CD4-positive, alpha-beta T cell treated with Interleukin-4 for 1 hour (primary cell): ENCODE data around the gene VIPR1.

ENCODE experiments used
- DNase-seq, 2 donors: peaks; one replicate each; pipeline ENCODE4 v3.0.0-alpha.2; 2020 to 2022

The VIPR1 gene, protein sequence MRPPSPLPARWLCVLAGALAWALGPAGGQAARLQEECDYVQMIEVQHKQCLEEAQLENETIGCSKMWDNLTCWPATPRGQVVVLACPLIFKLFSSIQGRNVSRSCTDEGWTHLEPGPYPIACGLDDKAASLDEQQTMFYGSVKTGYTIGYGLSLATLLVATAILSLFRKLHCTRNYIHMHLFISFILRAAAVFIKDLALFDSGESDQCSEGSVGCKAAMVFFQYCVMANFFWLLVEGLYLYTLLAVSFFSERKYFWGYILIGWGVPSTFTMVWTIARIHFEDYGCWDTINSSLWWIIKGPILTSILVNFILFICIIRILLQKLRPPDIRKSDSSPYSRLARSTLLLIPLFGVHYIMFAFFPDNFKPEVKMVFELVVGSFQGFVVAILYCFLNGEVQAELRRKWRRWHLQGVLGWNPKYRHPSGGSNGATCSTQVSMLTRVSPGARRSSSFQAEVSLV

DNA sequence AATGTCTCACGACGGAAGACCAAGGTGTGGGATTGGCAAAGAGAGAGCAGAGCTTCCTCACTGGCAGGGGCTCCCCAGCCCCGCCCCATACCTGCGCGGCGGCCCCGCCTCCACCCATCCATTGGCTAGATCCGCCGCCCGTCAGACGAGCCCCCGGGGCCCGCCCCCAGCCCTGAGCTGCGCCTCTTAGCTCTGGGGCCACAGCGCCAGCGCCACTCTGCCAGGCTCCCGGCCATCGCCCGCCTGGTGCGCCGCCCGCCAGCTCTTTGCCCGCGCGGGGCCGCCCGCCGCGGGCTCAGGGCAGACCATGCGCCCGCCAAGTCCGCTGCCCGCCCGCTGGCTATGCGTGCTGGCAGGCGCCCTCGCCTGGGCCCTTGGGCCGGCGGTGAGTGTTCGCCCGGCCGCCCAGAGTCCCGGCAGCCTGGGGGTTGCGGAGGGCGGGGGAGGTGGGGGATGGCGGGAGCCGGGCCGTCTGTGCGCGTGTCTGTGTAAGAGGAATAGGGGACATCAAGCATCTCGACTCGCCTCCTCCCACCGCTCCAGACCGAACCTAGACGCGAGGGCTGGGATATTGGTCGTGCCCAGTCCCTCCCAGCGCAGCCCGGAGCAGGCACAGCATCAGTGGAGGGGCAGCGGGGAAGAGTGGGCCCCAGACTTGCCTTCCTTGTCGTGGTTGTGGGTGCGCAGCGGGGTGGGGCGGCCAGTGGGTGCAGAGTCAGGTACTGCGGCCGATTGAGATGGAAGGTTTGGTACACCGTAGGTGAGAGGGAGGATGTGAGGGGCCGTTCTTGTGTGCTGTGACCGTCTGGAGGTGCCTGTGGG, at the start of gene VIPR1:
VIPR1 (plus strand) TSS at position 215 of the 822 bp plus-strand sequence; CDS start at position 308, 93 bp downstream.
- DNase-seq: peak; percentile 91 to 94

DNA sequence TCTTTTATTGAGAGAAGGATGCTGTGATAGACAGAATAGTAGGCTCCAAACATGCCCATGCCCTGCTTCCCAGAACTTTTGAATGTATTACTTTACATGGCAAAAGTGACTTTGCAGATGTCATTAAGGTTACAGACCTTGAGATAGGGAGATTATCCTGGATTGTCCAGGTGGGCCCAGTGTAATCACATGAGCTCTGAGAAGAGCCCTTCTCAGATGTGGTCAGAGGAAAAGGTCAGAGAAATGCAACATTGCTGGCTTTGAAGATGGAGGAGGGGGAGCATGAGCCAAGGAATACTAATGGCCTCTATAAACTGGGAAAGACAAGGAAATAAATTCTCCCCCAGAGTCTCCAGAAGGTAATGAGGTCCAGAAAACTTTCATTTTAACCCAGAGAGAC, 46.2 kb upstream of the VIPR1 start:
- DNase-seq: no peak

DNA sequence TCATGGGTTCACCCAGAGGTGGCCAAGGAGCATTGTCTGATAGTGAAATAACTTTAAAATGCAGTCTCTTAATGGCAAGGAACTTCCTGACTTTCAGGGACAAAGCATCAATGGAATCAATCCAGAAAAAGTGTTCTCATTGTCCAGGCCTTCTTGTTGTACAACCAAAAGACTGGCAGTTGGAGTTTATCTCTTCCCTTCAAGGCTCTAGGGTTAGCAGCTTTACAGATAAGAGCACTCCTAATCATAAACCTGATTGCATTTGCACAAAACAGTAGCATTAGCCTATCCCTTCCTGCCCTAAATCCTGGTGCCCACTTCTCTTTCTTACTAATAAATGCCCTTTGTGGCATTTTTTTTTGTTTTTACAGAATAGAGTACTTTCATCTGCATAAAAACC, 43.3 kb upstream of the VIPR1 start:
- DNase-seq: no peak

GRCh38 chr3:42461762-42462161, 40.7 kb upstream of the VIPR1 start:
- DNase-seq: no peak

- no peak for DNase-seq
Observed at GRCh38 chr3:42463093-42463492, 39.4 kb upstream of the VIPR1 start.

GRCh38 chr3:42468111-42468510, 34.3 kb upstream of the VIPR1 start:
- DNase-seq: no peak

GRCh38 chr3:42472555-42472954, 29.9 kb upstream of the VIPR1 start:
- no peak for DNase-seq

DNA sequence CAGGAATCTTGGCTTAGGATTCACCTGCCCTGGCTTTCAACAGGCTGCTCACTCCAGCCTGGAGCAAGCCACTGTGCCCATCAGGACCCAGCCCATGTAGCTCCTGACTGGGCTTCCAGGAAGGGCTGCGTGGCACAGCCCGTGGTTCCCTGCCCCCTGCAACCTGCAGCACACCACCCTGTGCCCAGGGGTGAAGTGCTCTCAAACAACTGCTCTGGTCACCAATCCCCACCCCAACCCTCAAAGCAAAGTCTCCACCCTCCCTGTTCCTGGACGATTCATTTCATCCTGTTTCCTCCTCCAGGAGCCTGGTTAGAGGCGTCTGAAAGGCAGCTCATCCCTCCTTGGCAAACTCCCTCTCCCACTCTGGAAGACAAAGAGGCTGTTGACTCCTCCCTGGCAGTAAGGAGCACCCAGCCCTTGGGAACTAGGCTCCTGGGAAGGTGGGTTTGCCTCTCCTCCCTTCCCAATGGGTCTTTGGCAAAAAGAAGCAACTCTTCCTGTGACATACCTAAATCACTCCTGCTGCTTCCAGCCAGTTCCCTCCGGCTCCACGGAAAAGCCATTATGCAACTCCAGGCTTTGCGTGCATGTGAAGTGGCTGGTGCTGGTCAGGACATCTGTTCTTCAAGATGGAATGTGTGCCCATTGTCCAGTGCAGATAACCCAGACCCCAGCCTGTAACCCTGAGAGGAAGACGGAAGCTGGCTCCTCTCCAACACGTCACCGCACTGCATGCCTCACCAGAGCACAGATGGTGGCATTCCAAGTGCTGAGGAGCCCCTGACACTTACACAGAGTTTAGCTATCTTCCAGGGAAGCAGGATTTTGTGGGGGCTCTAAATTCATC, 29.1 kb upstream of the VIPR1 start:
- no peak for DNase-seq

DNA sequence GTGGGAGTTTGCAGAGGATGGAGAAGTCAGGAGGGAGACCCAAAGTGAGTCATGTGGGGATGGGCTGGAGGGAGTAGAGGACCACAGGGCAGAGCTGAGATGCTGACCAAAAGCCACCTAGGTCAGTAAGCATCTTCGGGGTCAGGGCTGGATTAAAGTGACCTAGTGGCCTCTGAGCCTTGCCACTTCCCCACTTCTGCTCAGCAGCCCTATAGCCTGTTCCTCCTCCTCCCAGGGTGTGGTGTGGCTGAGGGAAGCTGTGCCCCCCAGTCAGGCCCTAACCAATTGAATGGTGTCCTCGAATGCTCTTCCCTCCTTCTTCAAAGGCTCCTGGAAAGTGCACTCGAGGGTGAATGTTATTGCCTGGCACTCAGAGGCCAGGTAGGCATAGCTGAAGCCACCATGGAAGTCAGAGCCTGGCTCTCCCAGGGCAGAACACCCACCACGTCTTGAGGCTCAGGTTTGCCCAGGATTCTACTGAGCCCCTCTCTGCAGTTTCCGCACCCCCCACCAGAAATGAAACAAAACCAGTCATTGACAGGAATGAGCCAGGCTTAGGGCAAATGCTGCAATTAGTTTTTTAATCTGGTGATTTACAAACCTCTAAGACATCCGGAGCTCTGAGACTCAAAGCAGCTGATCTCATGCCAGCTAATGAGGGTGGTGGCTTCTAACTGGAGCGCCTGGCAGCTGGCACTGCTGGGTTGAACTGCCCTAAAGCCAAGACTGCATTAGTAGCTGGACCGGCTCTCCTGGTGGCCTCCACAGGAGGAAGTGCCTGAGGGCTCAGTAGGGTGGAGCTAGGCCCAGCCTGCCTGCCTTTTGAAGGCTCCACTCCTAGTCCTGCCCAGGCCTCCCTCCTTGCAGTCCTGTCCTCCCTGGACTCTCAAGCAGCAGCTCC, 26.0 kb upstream of the VIPR1 start:
- no peak for DNase-seq

GRCh38 chr3:42477696-42478095, 24.7 kb upstream of the VIPR1 start:
- no peak for DNase-seq

GRCh38 chr3:42478830-42479229, 23.6 kb upstream of the VIPR1 start:
- DNase-seq: no peak

DNA sequence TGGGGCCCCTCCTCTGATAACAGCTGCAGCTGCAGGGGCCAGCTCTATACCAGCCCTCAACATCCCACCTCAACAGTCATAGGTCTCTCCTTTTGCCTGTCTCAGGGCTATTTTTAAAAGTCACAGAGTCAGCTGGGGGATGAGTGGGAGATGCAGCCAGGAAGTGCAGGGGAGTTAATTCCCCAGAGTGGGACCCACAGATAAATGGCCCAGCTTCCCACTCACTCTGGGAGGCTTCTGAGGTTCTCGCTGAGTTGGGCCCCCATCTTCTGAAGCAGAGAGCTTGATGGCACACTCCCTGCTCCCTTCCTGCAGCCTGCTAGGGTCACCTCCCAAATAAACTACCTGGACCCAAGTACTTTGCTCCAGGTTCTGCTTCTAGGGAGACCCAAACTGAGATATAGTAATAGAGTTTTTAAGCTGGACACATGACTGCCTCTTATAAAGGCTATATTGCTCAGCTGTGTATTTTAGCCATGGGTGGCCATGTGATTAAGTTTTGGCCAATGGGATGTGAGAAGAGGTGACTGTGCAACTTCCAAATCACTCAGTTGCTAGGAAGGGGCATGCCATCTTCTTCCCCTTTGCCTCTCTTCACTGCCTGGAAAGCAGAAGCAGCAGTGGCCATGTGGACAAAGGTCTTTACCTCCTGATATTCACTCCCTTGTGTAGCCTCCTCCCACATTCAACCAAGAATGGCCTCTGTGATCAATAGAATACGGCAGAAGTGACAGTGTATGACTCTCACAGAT, 15.5 kb upstream of the VIPR1 start:
- DNase-seq: peak in 1 of 2 donors; percentile 24

GRCh38 chr3:42488687-42489086, 13.8 kb upstream of the VIPR1 start:
- DNase-seq: no peak

DNA sequence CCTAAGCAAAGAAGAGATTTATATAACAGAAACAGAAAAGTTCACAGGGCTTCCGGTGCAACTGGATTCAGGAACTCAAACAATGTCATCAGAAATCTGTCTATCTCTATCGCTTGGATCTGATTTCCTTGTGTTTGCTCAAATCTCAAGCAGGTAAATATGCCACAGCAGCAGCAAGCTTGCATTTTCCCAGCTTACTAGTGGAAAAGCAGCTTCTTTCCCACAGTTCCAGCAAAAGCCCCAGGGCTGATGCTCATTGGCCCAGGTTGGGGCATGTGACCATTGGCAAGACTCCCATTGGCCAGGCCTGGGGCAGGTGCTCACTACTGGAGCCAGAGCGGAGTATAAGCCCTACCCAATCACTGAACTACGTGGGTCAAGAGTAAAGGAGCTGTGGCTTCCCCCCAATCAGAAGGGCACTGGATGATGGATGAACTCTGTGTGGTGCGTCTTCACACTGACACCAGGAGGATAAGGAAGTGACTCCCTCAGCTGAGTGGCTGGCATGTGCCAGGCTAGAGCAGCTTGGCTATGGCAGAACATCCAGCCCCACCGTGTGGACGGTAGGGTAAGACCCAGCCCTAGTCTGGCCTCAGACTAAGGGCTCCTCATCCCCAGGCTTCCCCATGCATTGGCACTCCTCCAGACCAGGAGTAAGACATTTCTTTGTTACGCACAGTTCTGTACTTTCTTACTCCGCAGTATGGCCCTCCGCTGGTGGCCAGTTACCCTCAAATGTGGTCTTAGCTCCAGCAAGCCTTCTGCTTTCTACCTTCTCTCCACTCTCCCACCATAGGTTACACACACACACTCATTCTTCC, 13.1 kb upstream of the VIPR1 start:
- DNase-seq: peak in 1 of 2 donors; percentile 6

DNA sequence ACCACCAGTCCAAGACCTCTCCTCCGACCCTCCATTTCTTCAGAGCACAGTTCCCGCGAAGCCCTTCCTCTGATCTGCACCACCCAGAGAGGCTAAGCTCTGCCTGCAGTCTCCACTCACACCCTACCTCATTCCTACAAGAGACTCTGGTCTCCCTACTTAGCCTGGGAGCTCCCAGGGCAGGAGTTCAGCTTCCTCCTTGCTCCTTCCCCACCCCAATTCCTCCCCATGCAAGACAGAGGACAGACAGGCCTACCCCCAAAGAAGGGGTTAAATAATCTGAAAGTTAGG, 12.6 kb upstream of the VIPR1 start:
- DNase-seq: peak in 1 of 2 donors; percentile 3

DNA sequence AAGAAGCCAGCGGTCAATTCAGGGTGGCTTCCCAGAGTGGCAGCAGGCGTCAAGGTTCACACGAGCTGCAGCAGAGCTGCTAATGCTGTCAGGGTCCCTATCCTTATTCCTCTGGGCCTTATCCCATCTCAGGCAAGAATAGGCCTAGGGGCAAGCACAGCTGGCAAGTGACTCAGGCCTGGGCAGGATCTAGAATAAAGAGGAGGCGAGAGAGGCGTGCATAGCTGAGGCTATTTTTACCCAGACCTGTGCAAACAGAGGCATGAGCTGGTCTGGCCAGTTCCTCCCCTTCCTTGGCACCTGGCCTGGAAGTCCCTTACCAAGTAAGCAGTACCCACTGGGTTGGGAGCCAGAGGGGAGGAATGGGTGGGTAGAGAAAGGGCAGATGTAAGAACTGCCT, 12.2 kb upstream of the VIPR1 start:
- no peak for DNase-seq

- peak in 1 of 2 donors; percentile 7 for DNase-seq
Observed at GRCh38 chr3:42491881-42492507, 10.4 kb upstream of the VIPR1 start.

DNA sequence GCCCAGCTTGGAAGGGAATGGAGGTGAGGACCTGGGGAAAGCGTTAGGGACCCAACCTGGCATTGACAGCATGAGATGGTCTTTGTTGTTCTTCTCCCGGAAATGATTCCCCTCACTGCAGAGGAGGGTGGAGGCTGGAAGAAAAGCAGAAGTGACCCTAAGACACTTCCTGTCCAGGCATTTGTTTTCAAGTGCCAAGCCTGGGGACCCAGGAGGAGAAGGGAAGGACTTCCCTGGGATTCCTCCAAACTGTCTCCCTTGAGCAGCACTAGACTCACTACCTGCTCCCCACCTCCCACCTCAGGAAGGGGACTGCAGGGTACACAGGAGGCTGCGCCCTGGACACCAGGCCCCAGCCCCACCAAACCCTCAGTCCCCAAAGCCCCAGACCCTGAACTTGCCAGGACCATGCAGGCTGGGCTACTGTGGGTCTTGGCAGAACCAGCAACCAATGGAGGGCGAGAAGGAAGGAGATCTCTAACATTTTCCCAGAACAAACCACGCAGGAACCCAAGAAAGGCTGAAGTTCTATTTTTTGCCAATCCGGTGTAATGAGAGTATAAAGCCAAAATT, 9.8 kb upstream of the VIPR1 start:
- DNase-seq: peak in 1 of 2 donors; percentile 10

- peak in 1 of 2 donors; percentile 6 for DNase-seq
Observed at GRCh38 chr3:42493126-42493797, 9.2 kb upstream of the VIPR1 start.
